H1 (cell line): ENCODE results near the gene CTNNBL1. TPM values are rescaled to one million over a fixed set of nuclear protein-coding genes. Genes with fewer than 3 reads are reported as not detected.

Experiments
- CTCF ChIA-PET: fragments of 300-600 bp; sonication (Branson Sonifier 250); formaldehyde crosslinking; loops from one replicate; lab custom pipeline; 2021; ENCODE audit not compliant: partially characterized antibody; lab: Charles Lee
- POLR2A ChIA-PET: fragments of 300-600 bp; sonication (Branson Sonifier 250); formaldehyde crosslinking; loops from one replicate; lab custom pipeline; 2021; ENCODE audit warnings: inconsistent platforms; ENCODE audit not compliant: partially characterized antibody; lab: Charles Lee
- DNase-seq, 2 experiments: peaks; one replicate each; pipeline versions ENCODE4 v3.0.0 to v3.0.0-alpha.2; 2010 to 2022; ENCODE audit warnings: low spot score in 2 of 2, low read depth in 1 of 2, mixed read lengths in 1 of 2
- FAIRE-seq: peaks from 2 replicates; lab custom pipeline; 2011; peaks lifted over from hg19 to GRCh38; lab: Jason Lieb, UNC
- H2AFZ ChIP-seq: 2 replicates; pipeline ENCODE4 v1.8.1; 2012; ENCODE audit warnings: low read length, inconsistent platforms
- H2AK5ac ChIP-seq: 2 replicates; pipeline ENCODE4 v1.6.1; 2013; ENCODE audit warnings: low read depth, low read length
- H2BK120ac ChIP-seq: replicated peaks from 2 replicates; pipeline ENCODE3; 2013; ENCODE audit warnings: low read depth, low read length, inconsistent platforms
- H2BK12ac ChIP-seq: 2 replicates; pipeline ENCODE4 v1.6.1; 2013; ENCODE audit warnings: low read depth, low read length
- H2BK15ac ChIP-seq: 2 replicates; pipeline ENCODE4 v1.6.1; 2013; ENCODE audit warnings: low read length
- H2BK20ac ChIP-seq: 2 replicates; pipeline ENCODE4 v1.6.1; 2013; ENCODE audit warnings: low read length
- H2BK5ac ChIP-seq: 2 replicates; pipeline ENCODE4 v1.6.1; 2013; ENCODE audit warnings: low read depth, low read length
- H3K14ac ChIP-seq: 2 replicates; pipeline ENCODE4 v1.6.1; 2013; ENCODE audit warnings: inconsistent platforms; ENCODE audit not compliant: insufficient read length
- H3K18ac ChIP-seq: 2 replicates; pipeline ENCODE4 v1.6.1; 2013; ENCODE audit warnings: low read length; ENCODE audit errors: extremely low read depth
- H3K23ac ChIP-seq: 2 replicates; pipeline ENCODE4 v1.6.1; 2013; ENCODE audit warnings: inconsistent platforms; ENCODE audit not compliant: insufficient read length
- H3K23me2 ChIP-seq: 2 replicates; pipeline ENCODE4 v1.6.1; 2013; ENCODE audit warnings: low read depth, low read length
- H3K27ac ChIP-seq: 2 replicates; pipeline ENCODE4 v1.6.1; 2011; ENCODE audit warnings: low read depth, low read length, inconsistent platforms
- H3K27me3 ChIP-seq, 4 experiments: replicated peaks in 1 of 4; 1 replicate in 1 of 4; 2 replicates in 3 of 4; pipeline versions ENCODE4 v1.6.1 to v1.8.1; 2011 to 2013; ENCODE audit warnings: low read length in 3 of 4, mild to moderate bottlenecking in 3 of 4, inconsistent platforms in 2 of 4, mixed read lengths in 2 of 4, moderate library complexity in 1 of 4; ENCODE audit not compliant: control insufficient read depth in 3 of 4, insufficient read depth in 3 of 4; ENCODE audit errors: extremely low read depth in 1 of 4
- H3K36me3 ChIP-seq, 4 experiments: 2 replicates each; pipeline versions ENCODE4 v1.6.1 to v1.8.1; 2011 to 2013; ENCODE audit warnings: mild to moderate bottlenecking in 4 of 4, low read length in 3 of 4, moderate library complexity in 2 of 4, control low read depth in 1 of 4, inconsistent platforms in 1 of 4; ENCODE audit not compliant: insufficient read depth in 4 of 4, control insufficient read depth in 2 of 4
- H3K4ac ChIP-seq: replicated peaks from 2 replicates; pipeline ENCODE3; 2013; ENCODE audit warnings: low read length, low read depth, mixed read lengths, inconsistent platforms; ENCODE audit not compliant: insufficient read length
- H3K4me1 ChIP-seq, 4 experiments: replicated peaks in 1 of 4; 1 replicate in 1 of 4; 2 replicates in 3 of 4; pipeline versions ENCODE4 v1.6.1 to v1.8.1; 2011 to 2013; ENCODE audit warnings: low read length in 3 of 4, inconsistent platforms in 2 of 4, mixed read lengths in 1 of 4; ENCODE audit not compliant: insufficient read depth in 4 of 4, control insufficient read depth in 3 of 4
- H3K4me2 ChIP-seq, 2 experiments: 2 replicates each; pipeline versions ENCODE4 v1.6.1 to v1.8.1; 2011 to 2013; ENCODE audit warnings: low read depth in 2 of 2, low read length in 2 of 2, control low read depth in 1 of 2, inconsistent platforms in 1 of 2, mild to moderate bottlenecking in 1 of 2; ENCODE audit not compliant: insufficient read depth in 1 of 2
- H3K4me3 ChIP-seq, 4 experiments: fragments of 200-600, 300-600 bp in 1 of 4; sonication (generic), shearing (Covaris generic), sonication (Bioruptor Twin) in 1 of 4; 2 replicates each; pipeline versions ENCODE4 v1.5.1 to v1.8.1; 2011 to 2016; ENCODE audit warnings: low read length in 4 of 4, low read depth in 3 of 4, control low read depth in 2 of 4, inconsistent platforms in 2 of 4, mild to moderate bottlenecking in 2 of 4, mixed read lengths in 1 of 4, moderate library complexity in 1 of 4; ENCODE audit not compliant: insufficient read depth in 2 of 4; ENCODE audit errors: extremely low read depth in 1 of 4
- H3K56ac ChIP-seq: replicated peaks from 2 replicates; pipeline ENCODE3; 2013; ENCODE audit warnings: low read depth, mild to moderate bottlenecking, mixed read lengths, low read length, inconsistent platforms; ENCODE audit not compliant: insufficient read length
- H3K79me1 ChIP-seq: 2 replicates; pipeline ENCODE4 v1.6.1; 2013; ENCODE audit warnings: low read depth, low read length, control low read depth
- H3K79me2 ChIP-seq, 2 experiments: 2 replicates each; pipeline versions ENCODE4 v1.6.1 to v1.8.1; 2012 to 2013; ENCODE audit warnings: low read length in 2 of 2, mild to moderate bottlenecking in 2 of 2, inconsistent platforms in 1 of 2; ENCODE audit not compliant: insufficient read depth in 2 of 2, control insufficient read depth in 1 of 2
- H3K9ac ChIP-seq, 4 experiments: replicated peaks in 1 of 4; 1 replicate in 1 of 4; 2 replicates in 3 of 4; pipeline versions ENCODE4 v1.6.1 to v1.8.1; 2011 to 2013; ENCODE audit warnings: low read depth in 3 of 4, low read length in 3 of 4, control low read depth in 2 of 4, mild to moderate bottlenecking in 2 of 4, moderate library complexity in 2 of 4, inconsistent platforms in 1 of 4; ENCODE audit errors: extremely low read depth in 1 of 4
- H3K9me3 ChIP-seq, 2 experiments: 2 replicates each; pipeline versions ENCODE4 v1.6.1 to v1.8.1; 2012 to 2013; ENCODE audit warnings: mild to moderate bottlenecking in 2 of 2, moderate library complexity in 2 of 2, control low read depth in 1 of 2, inconsistent platforms in 1 of 2, low read depth in 1 of 2, low read length in 1 of 2, mixed read lengths in 1 of 2; ENCODE audit not compliant: insufficient read depth in 2 of 2
- H4K20me1 ChIP-seq, 2 experiments: replicated peaks in 1 of 2; 2 replicates each; pipeline versions ENCODE3 to v1.8.1; 2011 to 2013; ENCODE audit warnings: inconsistent platforms in 2 of 2, low read length in 2 of 2, mild to moderate bottlenecking in 1 of 2; ENCODE audit not compliant: insufficient read depth in 2 of 2, control insufficient read depth in 1 of 2
- H4K5ac ChIP-seq: 2 replicates; pipeline ENCODE4 v1.6.1; 2013; ENCODE audit warnings: low read length, low read depth, mixed read lengths, inconsistent platforms; ENCODE audit not compliant: insufficient read length
- H4K8ac ChIP-seq: 2 replicates; pipeline ENCODE4 v1.8.0; 2013; ENCODE audit warnings: mild to moderate bottlenecking, moderate library complexity, low read length, inconsistent platforms; ENCODE audit not compliant: insufficient read depth; ENCODE audit errors: extremely low read depth
- H4K91ac ChIP-seq: replicated peaks from 2 replicates; pipeline ENCODE3; 2013; ENCODE audit warnings: low read length, mixed read lengths, inconsistent platforms; ENCODE audit not compliant: insufficient read length
- ASH2L ChIP-seq: fragments of 200-600, 300-600 bp; sonication (generic); IDR thresholded peaks from one replicate; pipeline ENCODE4 v1.7.1; 2017; ENCODE audit warnings: low read length
- BRCA1 ChIP-seq: IDR thresholded peaks from 2 replicates; pipeline ENCODE4 v1.6.1; 2012; ENCODE audit warnings: low read depth, low read length, improper control_type of control experiment
- EGR1 ChIP-seq: IDR thresholded peaks from 2 replicates; pipeline ENCODE4 v1.6.1; 2011; ENCODE audit warnings: low read depth, low read length, borderline replicate concordance
- EZH2 ChIP-seq: fragments of 200-600 bp; sonication (generic); IDR thresholded peaks from 2 replicates; pipeline ENCODE4 v1.7.1; 2012; ENCODE audit warnings: low read depth, mild to moderate bottlenecking, moderate library complexity, low read length, inconsistent platforms; ENCODE audit not compliant: severe bottlenecking
- HDAC6 ChIP-seq: IDR thresholded peaks from one replicate; pipeline ENCODE4 v1.7.1; 2012; ENCODE audit warnings: low read depth, mild to moderate bottlenecking, inconsistent platforms, low read length, moderate library complexity
- KDM1A ChIP-seq: fragments of 200-600, 300-600 bp; sonication (generic); IDR thresholded peaks from 2 replicates; pipeline ENCODE4 v1.7.1; 2016; ENCODE audit warnings: mild to moderate bottlenecking, low read length, borderline replicate concordance
- KDM4A ChIP-seq: IDR thresholded peaks from one replicate; pipeline ENCODE4 v1.7.1; 2012; ENCODE audit warnings: low read depth, mild to moderate bottlenecking, moderate library complexity, low read length, inconsistent platforms; ENCODE audit not compliant: severe bottlenecking
- SIRT6 ChIP-seq: IDR thresholded peaks from one replicate; pipeline ENCODE4 v1.7.1; 2012; ENCODE audit warnings: low read length, inconsistent platforms
- SIX5 ChIP-seq: IDR thresholded peaks from 2 replicates; pipeline ENCODE4 v1.6.1; 2011; ENCODE audit warnings: mild to moderate bottlenecking, low read depth, low read length
- SRF ChIP-seq: IDR thresholded peaks from 2 replicates; pipeline ENCODE4 v1.6.1; 2011; ENCODE audit warnings: mild to moderate bottlenecking, low read depth, low read length, moderate library complexity
- WGBS, 2 experiments: shearing (Covaris generic) in 1 of 2; methylation state at CpG; one replicate each; pipeline versions ENCODE4 v1.1.6 to v1.1.7; 2013 to 2015; ENCODE audit warnings: low lambda C conversion rate in 2 of 2, mixed read lengths in 2 of 2, inconsistent platforms in 1 of 2, low coverage in 1 of 2, missing lambda C conversion rate in 1 of 2; ENCODE audit not compliant: insufficient replicate concordance in 2 of 2, insufficient coverage in 1 of 2, insufficient read length in 1 of 2; ENCODE audit errors: extremely low coverage in 1 of 2, missing lambda C conversion rate in 1 of 2; 5-methylcytosine and 5-hydroxymethylcytosine counted together
- polyA plus RNA-seq, 7 experiments: library from polyadenylated mRNA; depleted of rRNA in 3 of 7; stranded (reverse) in 5 of 7; unstranded in 2 of 7; fragments of >200 nt in 5 of 7; fragments of 200-250 nt in 2 of 7; gene quantifications; 1 replicate in 5 of 7; 2 replicates in 1 of 7; 4 replicates in 1 of 7; pipeline versions ENCODE4 v1.2.1 to v1.2.3, GENCODE V29; 2011 to 2013; ENCODE audit warnings: missing spikeins in 2 of 7, mixed read lengths in 2 of 7
- total RNA-seq: library from RNA; stranded (reverse); fragmentation: NEBNext Ultra II Directional; extraction: Animal tissue kit (Norgen Biotek cat#: 25700); gene quantifications from 2 replicates; pipeline ENCODE4 v1.2.1, GENCODE V29; 2021
- TF ChIP-seq, protein P1 (sequence below), 3 experiments: IDR thresholded peaks; 1 replicate in 2 of 3; 2 replicates in 1 of 3; pipeline versions ENCODE4 v1.5.1 to v1.6.1; 2011; ENCODE audit warnings: low read length in 3 of 3, mild to moderate bottlenecking in 3 of 3, inconsistent platforms in 2 of 3, low read depth in 1 of 3, moderate library complexity in 1 of 3; ENCODE audit not compliant: insufficient read depth in 1 of 3; ENCODE audit errors: control extremely low read depth in 1 of 3

The CTNNBL1 gene
- total and polyA plus RNA-seq, 2 of the 8 experiments (the other 6 are each of a cell fraction or from before 2014, with no cell fraction given) = 19.6 to 81.6 TPM

DNA sequence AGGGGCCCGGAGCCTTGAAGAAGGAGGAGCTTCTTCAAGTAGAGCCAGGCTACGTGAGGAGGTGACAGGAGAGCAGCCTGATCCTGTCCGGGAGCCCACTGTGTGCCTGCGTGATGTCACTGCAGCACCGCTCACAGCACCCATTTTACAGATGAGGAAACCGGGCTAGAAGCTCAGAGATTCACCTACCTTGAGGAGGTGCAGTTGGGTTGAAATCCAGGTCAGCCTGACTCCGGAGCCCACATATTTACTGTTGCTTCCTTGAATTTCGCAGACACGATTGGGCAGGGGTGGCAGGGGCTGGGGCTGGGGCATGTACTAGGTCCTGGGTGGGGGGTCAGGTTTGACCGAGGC, 221.6 kb downstream of the CTNNBL1 start:
- Histone ChIP-seq H3K27ac (no peak overlapping the region), H3K4me3 (peak overlapping the region; percentile 34 to 60 (median 40); a peak in 7 of 8 replicates)
- CTCF ChIA-PET = interaction anchor here (0.5 to 1.7 kb wide), 22 partner anchors 8 to 351 kb away, joined by 3 to 9 read pairs (median 3); partner anchors contain the start of gene VSTM2L
- TF ChIP-seq, protein P1, sequence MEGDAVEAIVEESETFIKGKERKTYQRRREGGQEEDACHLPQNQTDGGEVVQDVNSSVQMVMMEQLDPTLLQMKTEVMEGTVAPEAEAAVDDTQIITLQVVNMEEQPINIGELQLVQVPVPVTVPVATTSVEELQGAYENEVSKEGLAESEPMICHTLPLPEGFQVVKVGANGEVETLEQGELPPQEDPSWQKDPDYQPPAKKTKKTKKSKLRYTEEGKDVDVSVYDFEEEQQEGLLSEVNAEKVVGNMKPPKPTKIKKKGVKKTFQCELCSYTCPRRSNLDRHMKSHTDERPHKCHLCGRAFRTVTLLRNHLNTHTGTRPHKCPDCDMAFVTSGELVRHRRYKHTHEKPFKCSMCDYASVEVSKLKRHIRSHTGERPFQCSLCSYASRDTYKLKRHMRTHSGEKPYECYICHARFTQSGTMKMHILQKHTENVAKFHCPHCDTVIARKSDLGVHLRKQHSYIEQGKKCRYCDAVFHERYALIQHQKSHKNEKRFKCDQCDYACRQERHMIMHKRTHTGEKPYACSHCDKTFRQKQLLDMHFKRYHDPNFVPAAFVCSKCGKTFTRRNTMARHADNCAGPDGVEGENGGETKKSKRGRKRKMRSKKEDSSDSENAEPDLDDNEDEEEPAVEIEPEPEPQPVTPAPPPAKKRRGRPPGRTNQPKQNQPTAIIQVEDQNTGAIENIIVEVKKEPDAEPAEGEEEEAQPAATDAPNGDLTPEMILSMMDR (IDR thresholded peaks at IDR 0.05; ENCODE audit: control extremely low read depth in 1 of 3, insufficient read depth in 1 of 3, low read depth in 1 of 3, low read length in 3 of 3) = no peak
- TF ChIP-seq EGR1 (no peak), KDM1A (peak; percentile 87; the same call in 1 of the 2 replicates), KDM4A (peak; percentile 2), BRCA1 (no peak), SIRT6 (no peak), EZH2 (no peak), ASH2L (no peak), HDAC6 (no peak), SIX5 (no peak), SRF (no peak)

More for the DNA sequence above, 221.6 kb downstream of the CTNNBL1 start:
- H2BK15ac ChIP-seq = 0 out of 2 replicates have a peak overlapping the region, but pooled peaks have one; percentile 72
- H4K20me1 ChIP-seq = peaks cover 0 to 6% of the 10 kb centered on the region in 2 experiments
- H4K5ac ChIP-seq = peak overlapping the region; percentile 12
- H3K36me3 ChIP-seq = no peaks in the 10 kb centered on the region
- H3K56ac ChIP-seq = no peak overlapping the region
- WGBS, 2 experiments = 23% methylated on average over 10 of the region's 10 CpGs; no CpG with 5 or more reads in 1 of the 2 experiments
- H3K79me1 ChIP-seq = no peaks in the 10 kb centered on the region
- no peaks in the 10 kb centered on the region; a peak in 3 of 7 replicates for H3K27me3 ChIP-seq
- H2BK5ac ChIP-seq = 0 out of 2 replicates have a peak overlapping the region, but pooled peaks have one; percentile 44
- H3K23me2 ChIP-seq = peaks cover 17% of the 10 kb centered on the region; the same call in 1 of the 2 replicates
- 0 out of 2 replicates have a peak overlapping the region, but pooled peaks have one; percentile 32 for H2BK20ac ChIP-seq
- no peak overlapping the region for H3K14ac ChIP-seq
- peak overlapping the region; percentile 65 for H3K4ac ChIP-seq
- no peak overlapping the region for H3K23ac ChIP-seq
- peak overlapping the region; percentile 45 for H4K91ac ChIP-seq
- peak overlapping the region; percentile 76 to 79 for H3K4me2 ChIP-seq
- DNase-seq = no peak
- H2AFZ ChIP-seq = no peak overlapping the region
- no peak overlapping the region for H2BK120ac ChIP-seq
- H3K18ac ChIP-seq = peak overlapping the region; percentile 87
- H4K8ac ChIP-seq = peak overlapping the region; percentile 62
- no peak overlapping the region for H2AK5ac ChIP-seq
- FAIRE-seq = no peak
- 0 out of 2 replicates have a peak overlapping the region, but pooled peaks have one; percentile 60 for H2BK12ac ChIP-seq
- no peaks in the 10 kb centered on the region for H3K79me2 ChIP-seq
- H3K4me1 ChIP-seq = peaks cover 6 to 39% (median 21%) of the 10 kb centered on the region in 4 experiments
- H3K9me3 ChIP-seq = no peaks in the 10 kb centered on the region
- POLR2A ChIA-PET = interaction anchor here (0.6 to 1.8 kb wide), 8 partner anchors 9 to 256 kb away, joined by 3 to 9 read pairs (median 3); partner anchors contain the start of genes RPRD1B, TTI1 and VSTM2L
- H3K9ac ChIP-seq = no peak overlapping the region
